Measurements from ENCODE around the gene SELENOH. TPM values are rescaled to one million over a fixed set of nuclear protein-coding genes. Genes with fewer than 3 reads are reported as not detected.

SELENOH gene
- polyA plus RNA-seq, 1 donor (not counting 4 experiments of a cell fraction or from before 2014, with no cell fraction given), result 88.2 TPM

- no peak overlapping the region for H3K9ac ChIP-seq (ENCODE audit: control insufficient read depth, extremely low read depth, insufficient read depth, low read length)
- no peak for FAIRE-seq
- H3K4me3 ChIP-seq (ENCODE audit: control insufficient read depth in 2 of 3, extremely low read depth in 1 of 3, insufficient read depth in 2 of 3, low read depth in 1 of 3, low read length in 3 of 3), result no peak overlapping the region
- H4K20me1 ChIP-seq (ENCODE audit: control insufficient read depth, extremely low read depth, insufficient read depth, low read length), result peaks cover 2% of the 10 kb centered on the region
- no peak for TF ChIP-seq EZH2 (IDR thresholded peaks at IDR 0.05; ENCODE audit: low read length)
- TF ChIP-seq, protein P1, sequence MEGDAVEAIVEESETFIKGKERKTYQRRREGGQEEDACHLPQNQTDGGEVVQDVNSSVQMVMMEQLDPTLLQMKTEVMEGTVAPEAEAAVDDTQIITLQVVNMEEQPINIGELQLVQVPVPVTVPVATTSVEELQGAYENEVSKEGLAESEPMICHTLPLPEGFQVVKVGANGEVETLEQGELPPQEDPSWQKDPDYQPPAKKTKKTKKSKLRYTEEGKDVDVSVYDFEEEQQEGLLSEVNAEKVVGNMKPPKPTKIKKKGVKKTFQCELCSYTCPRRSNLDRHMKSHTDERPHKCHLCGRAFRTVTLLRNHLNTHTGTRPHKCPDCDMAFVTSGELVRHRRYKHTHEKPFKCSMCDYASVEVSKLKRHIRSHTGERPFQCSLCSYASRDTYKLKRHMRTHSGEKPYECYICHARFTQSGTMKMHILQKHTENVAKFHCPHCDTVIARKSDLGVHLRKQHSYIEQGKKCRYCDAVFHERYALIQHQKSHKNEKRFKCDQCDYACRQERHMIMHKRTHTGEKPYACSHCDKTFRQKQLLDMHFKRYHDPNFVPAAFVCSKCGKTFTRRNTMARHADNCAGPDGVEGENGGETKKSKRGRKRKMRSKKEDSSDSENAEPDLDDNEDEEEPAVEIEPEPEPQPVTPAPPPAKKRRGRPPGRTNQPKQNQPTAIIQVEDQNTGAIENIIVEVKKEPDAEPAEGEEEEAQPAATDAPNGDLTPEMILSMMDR (optimal IDR thresholded peaks at IDR 0.05 in 1 of 3, IDR thresholded peaks at IDR 0.05 in 1 of 3, conservative IDR thresholded peaks at IDR 0.05 in 1 of 3; ENCODE audit: extremely low read depth in 1 of 3, insufficient read depth in 2 of 3, low read length in 3 of 3), result no peak
- no peaks in the 10 kb centered on the region for H3K27me3 ChIP-seq (ENCODE audit: control insufficient read depth, extremely low read depth, insufficient read depth, low read length)
- peaks cover 4% of the 10 kb centered on the region for H3K4me1 ChIP-seq (ENCODE audit: control insufficient read depth, extremely low read depth, insufficient read depth, low read length)
- H3K27ac ChIP-seq (ENCODE audit: control insufficient read depth, insufficient read depth, low read length), result no peak overlapping the region
- peaks cover 3 to 9% of the 10 kb centered on the region in 2 experiments for H3K36me3 ChIP-seq (ENCODE audit: control insufficient read depth in 2 of 2, extremely low read depth in 1 of 2, insufficient read depth in 2 of 2, low read length in 2 of 2)
- H2AFZ ChIP-seq (ENCODE audit: control insufficient read depth, low read length), result no peak overlapping the region
- no peaks in the 10 kb centered on the region for H3K9me1 ChIP-seq (ENCODE audit: control insufficient read depth, extremely low read depth, insufficient read depth, low read length)
- no peaks in the 10 kb centered on the region for H3K9me3 ChIP-seq (ENCODE audit: control insufficient read depth, low read depth, low read length)
- dilution Hi-C loops (cut with MboI; ENCODE audit: extremely low pct_ligation_motif_present, low sequenced_read_pairs), result no loop called here
- H3K4me2 ChIP-seq (ENCODE audit: control insufficient read depth, extremely low read depth, insufficient read depth, low read depth, low read length), result no peak overlapping the region
- no peak for DNase-seq (ENCODE audit: low read depth, low spot score)
- H3K79me2 ChIP-seq (ENCODE audit: control insufficient read depth, insufficient read depth, low read length), result peaks cover 38% of the 10 kb centered on the region
Observed at GRCh38 chr11:57735619-57736298, 5.5 kb upstream of the SELENOH start.

DNA sequence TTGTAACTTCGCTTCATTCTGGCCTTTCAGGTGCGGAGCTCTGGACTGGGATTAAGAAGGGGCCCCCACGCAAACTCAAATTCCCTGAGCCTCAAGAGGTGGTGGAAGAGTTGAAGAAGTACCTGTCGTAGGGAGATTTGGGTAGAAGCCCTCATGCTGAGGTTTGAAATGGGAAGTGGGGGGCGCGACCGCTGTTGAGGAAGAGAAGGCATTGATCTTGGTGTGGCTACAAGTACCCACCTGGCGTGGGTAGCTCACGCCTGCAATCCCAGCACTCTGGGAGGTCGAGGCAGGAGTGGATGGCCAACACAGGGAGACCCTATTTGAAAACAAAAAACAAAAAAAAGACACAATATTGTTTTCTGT, 779 bp downstream of the SELENOH start:
- Histone ChIP-seq H3K27ac (ENCODE audit: control insufficient read depth, insufficient read depth, low read length) (peak overlapping the region; percentile 90), H3K4me2 (ENCODE audit: control insufficient read depth, extremely low read depth, insufficient read depth, low read depth, low read length) (peak overlapping the region; percentile 89), H3K9ac (ENCODE audit: control insufficient read depth, extremely low read depth, insufficient read depth, low read length) (peak overlapping the region; percentile 96), H2AFZ (ENCODE audit: control insufficient read depth, low read length) (peak overlapping the region; percentile 77), H3K27me3 (ENCODE audit: control insufficient read depth, extremely low read depth, insufficient read depth, low read length) (no peaks in the 10 kb centered on the region), H3K9me3 (ENCODE audit: control insufficient read depth, low read depth, low read length) (no peaks in the 10 kb centered on the region), H3K4me3 (ENCODE audit: control insufficient read depth in 2 of 3, extremely low read depth in 1 of 3, insufficient read depth in 2 of 3, low read depth in 1 of 3, low read length in 3 of 3) (peak overlapping the region; percentile 71 to 97 (median 80)), H3K79me2 (ENCODE audit: control insufficient read depth, insufficient read depth, low read length) (peaks cover 16% of the 10 kb centered on the region), H3K36me3 (ENCODE audit: control insufficient read depth in 2 of 2, extremely low read depth in 1 of 2, insufficient read depth in 2 of 2, low read length in 2 of 2) (peaks cover 16 to 21% of the 10 kb centered on the region in 2 experiments), H3K9me1 (ENCODE audit: control insufficient read depth, extremely low read depth, insufficient read depth, low read length) (no peaks in the 10 kb centered on the region), H3K4me1 (ENCODE audit: control insufficient read depth, extremely low read depth, insufficient read depth, low read length) (peaks cover 8% of the 10 kb centered on the region), H4K20me1 (ENCODE audit: control insufficient read depth, extremely low read depth, insufficient read depth, low read length) (no peaks in the 10 kb centered on the region)
- DNase-seq (ENCODE audit: low read depth, low spot score), result no peak
- no peak for TF ChIP-seq EZH2 (IDR thresholded peaks at IDR 0.05; ENCODE audit: low read length)
- TF ChIP-seq, protein P1 (optimal IDR thresholded peaks at IDR 0.05 in 1 of 3, IDR thresholded peaks at IDR 0.05 in 1 of 3, conservative IDR thresholded peaks at IDR 0.05 in 1 of 3; ENCODE audit: extremely low read depth in 1 of 3, insufficient read depth in 2 of 3, low read length in 3 of 3), result no peak
- no peak for FAIRE-seq
- dilution Hi-C loops (cut with MboI; ENCODE audit: extremely low pct_ligation_motif_present, low sequenced_read_pairs), result no loop called here

Data from keratinocyte (primary cell).